HEK293 (cell line): ENCODE data around the gene TSHZ2.

Source experiments
- CTCF ChIP-seq: fragments of 450-650 bp; formaldehyde crosslinking; IDR thresholded peaks from 2 replicates; pipeline ENCODE4 v1.5.1; 2016; ENCODE audit warnings: missing biosample characterization, missing genetic modification characterization
- KLF7 ChIP-seq: fragments of 450-650 bp; formaldehyde crosslinking; IDR thresholded peaks from 2 replicates; pipeline ENCODE4 v1.5.1; 2016; ENCODE audit warnings: missing biosample characterization, missing genetic modification characterization, borderline replicate concordance
- OSR2 ChIP-seq: fragments of 450-650 bp; formaldehyde crosslinking; IDR thresholded peaks from 2 replicates; pipeline ENCODE4 v1.5.1; 2016; ENCODE audit warnings: missing biosample characterization, missing genetic modification characterization
- PBX3 ChIP-seq: sonication (generic); formaldehyde crosslinking; IDR thresholded peaks from 2 replicates; pipeline ENCODE4 v1.8.1; 2022; ENCODE audit warnings: mild to moderate bottlenecking, moderate library complexity, missing genetic modification reagents
- TCF7L2 ChIP-seq: IDR thresholded peaks from 2 replicates; pipeline ENCODE4 v1.6.1; 2011; ENCODE audit warnings: low read depth, mild to moderate bottlenecking, inconsistent platforms, low read length, moderate library complexity, borderline replicate concordance
- ZNF449 ChIP-seq: fragments of 450-650 bp; formaldehyde crosslinking; IDR thresholded peaks from 2 replicates; pipeline ENCODE4 v1.5.1; 2017; ENCODE audit warnings: missing biosample characterization, mild to moderate bottlenecking, missing genetic modification characterization, moderate library complexity
- ZNF76 ChIP-seq: fragments of 450-650 bp; formaldehyde crosslinking; IDR thresholded peaks from 2 replicates; pipeline ENCODE4; 2016; ENCODE audit warnings: low read depth, missing biosample characterization, missing genetic modification characterization, borderline replicate concordance
- ZSCAN18 ChIP-seq: fragments of 450-650 bp; formaldehyde crosslinking; IDR thresholded peaks from 2 replicates; pipeline ENCODE4 v1.5.1; 2016; ENCODE audit warnings: missing biosample characterization, missing genetic modification characterization
- TF ChIP-seq, protein P1 (sequence below): fragments of 450-650 bp; IDR thresholded peaks from 2 replicates; pipeline ENCODE4 v1.5.1; 2018; ENCODE audit warnings: missing biosample characterization, mild to moderate bottlenecking, missing genetic modification characterization
- TF ChIP-seq, protein P2 (sequence below): fragments of 450-650 bp; formaldehyde crosslinking; IDR thresholded peaks from 2 replicates; pipeline ENCODE4 v1.5.1; 2016; ENCODE audit warnings: missing biosample characterization, missing genetic modification characterization

DNA sequence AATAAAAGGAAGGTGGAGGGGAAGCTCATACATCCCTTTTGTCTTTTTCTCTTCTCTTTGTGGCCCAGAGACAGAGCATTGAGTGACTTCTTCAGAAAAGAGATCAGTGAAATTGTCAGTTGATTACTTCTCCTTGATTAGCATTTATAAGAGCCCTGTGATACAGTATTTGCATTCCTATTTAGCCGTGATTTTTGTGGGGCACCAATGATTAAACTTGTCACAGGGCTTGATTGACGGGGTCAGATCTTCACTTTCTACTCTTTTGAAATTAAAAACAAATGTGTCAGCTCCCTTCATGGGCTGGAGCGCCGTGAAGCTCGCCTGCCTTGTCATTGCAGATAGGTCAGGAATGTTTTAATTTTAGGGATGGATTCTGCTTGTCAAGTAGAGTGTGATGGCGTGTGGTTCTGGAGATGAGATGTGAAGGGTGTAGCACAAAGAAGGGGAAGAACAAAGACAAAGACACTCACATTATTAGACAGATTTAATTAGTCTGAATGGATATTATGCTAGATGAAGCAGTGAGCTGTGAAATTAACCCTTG lies 454.7 kb downstream of the TSHZ2 start:
- TF ChIP-seq ZSCAN18 (tag by site-specific recombination) (no peak), CTCF (tag by site-specific recombination) (no peak), ZNF449 (no peak), OSR2 (tag by site-specific recombination) (no peak), KLF7 (no peak), ZNF76 (tag by site-specific recombination) (no peak), PBX3 (no peak), TCF7L2 (no peak)
- TF ChIP-seq, protein P1, sequence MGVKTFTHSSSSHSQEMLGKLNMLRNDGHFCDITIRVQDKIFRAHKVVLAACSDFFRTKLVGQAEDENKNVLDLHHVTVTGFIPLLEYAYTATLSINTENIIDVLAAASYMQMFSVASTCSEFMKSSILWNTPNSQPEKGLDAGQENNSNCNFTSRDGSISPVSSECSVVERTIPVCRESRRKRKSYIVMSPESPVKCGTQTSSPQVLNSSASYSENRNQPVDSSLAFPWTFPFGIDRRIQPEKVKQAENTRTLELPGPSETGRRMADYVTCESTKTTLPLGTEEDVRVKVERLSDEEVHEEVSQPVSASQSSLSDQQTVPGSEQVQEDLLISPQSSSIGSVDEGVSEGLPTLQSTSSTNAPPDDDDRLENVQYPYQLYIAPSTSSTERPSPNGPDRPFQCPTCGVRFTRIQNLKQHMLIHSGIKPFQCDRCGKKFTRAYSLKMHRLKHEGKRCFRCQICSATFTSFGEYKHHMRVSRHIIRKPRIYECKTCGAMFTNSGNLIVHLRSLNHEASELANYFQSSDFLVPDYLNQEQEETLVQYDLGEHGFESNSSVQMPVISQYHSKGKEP (tag by site-specific recombination), result no peak
- TF ChIP-seq, protein P2, sequence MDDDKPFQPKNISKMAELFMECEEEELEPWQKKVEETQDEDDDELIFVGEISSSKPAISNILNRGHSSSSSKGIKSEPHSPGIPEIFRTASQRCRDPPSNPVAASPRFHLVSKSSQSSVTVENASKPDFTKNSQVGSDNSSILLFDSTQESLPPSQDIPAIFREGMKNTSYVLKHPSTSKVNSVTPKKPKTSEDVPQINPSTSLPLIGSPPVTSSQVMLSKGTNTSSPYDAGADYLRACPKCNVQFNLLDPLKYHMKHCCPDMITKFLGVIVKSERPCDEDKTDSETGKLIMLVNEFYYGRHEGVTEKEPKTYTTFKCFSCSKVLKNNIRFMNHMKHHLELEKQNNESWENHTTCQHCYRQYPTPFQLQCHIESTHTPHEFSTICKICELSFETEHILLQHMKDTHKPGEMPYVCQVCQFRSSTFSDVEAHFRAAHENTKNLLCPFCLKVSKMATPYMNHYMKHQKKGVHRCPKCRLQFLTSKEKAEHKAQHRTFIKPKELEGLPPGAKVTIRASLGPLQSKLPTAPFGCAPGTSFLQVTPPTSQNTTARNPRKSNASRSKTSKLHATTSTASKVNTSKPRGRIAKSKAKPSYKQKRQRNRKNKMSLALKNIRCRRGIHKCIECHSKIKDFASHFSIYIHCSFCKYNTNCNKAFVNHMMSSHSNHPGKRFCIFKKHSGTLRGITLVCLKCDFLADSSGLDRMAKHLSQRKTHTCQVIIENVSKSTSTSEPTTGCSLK (tag by site-specific recombination), result no peak
